ENCODE data around the gene TMOD1.

- TF ChIP-seq CTCF (IDR thresholded peaks at IDR 0.05) (no peak), ZFX (IDR thresholded peaks at IDR 0.05; ENCODE audit: borderline replicate concordance) (no peak)
Observed at GRCh38 chr9:97633859-97634490, 132.5 kb downstream of the TMOD1 start.

Measured in 22Rv1 (cell line).